OCI-LY1 (cell line): Measurements from ENCODE around the gene MUC5AC.

ENCODE experiments used
- EZH2 ChIP-seq: fragments of 200-600 bp; sonication (generic), shearing (Covaris generic); IDR thresholded peaks from 2 replicates; pipeline ENCODE4 v1.8.0; 2017; ENCODE audit warnings: borderline replicate concordance, mixed run types, mild to moderate bottlenecking, antibody characterized with exemption, low read length, moderate library complexity, mixed read lengths
- TF ChIP-seq, protein P1 (sequence below): fragments of 200-600 bp; sonication (generic), shearing (Covaris generic); IDR thresholded peaks from 2 replicates; pipeline ENCODE4 v1.5.1; 2017; ENCODE audit warnings: mild to moderate bottlenecking, antibody characterized with exemption, low read length, moderate library complexity, mixed read lengths

- TF ChIP-seq, protein P1, sequence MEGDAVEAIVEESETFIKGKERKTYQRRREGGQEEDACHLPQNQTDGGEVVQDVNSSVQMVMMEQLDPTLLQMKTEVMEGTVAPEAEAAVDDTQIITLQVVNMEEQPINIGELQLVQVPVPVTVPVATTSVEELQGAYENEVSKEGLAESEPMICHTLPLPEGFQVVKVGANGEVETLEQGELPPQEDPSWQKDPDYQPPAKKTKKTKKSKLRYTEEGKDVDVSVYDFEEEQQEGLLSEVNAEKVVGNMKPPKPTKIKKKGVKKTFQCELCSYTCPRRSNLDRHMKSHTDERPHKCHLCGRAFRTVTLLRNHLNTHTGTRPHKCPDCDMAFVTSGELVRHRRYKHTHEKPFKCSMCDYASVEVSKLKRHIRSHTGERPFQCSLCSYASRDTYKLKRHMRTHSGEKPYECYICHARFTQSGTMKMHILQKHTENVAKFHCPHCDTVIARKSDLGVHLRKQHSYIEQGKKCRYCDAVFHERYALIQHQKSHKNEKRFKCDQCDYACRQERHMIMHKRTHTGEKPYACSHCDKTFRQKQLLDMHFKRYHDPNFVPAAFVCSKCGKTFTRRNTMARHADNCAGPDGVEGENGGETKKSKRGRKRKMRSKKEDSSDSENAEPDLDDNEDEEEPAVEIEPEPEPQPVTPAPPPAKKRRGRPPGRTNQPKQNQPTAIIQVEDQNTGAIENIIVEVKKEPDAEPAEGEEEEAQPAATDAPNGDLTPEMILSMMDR = no peak
- TF ChIP-seq EZH2 = no peak
These were observed 15.0 kb downstream of the MUC5AC start for GRCh38 chr11:1172729-1173117.
